ENCODE data around the gene ARRDC2. TPM values are rescaled to one million over a fixed set of nuclear protein-coding genes. Genes with fewer than 3 reads are reported as not detected.

ARRDC2 gene
- total and polyA plus RNA-seq, 4 donors: 2.7 to 32.3 (median 6.5) TPM

- 49% methylated on average over 21 of the region's 21 CpGs for WGBS
- no peaks in the 10 kb centered on the region for H3K9me3 ChIP-seq (ENCODE audit: control insufficient read depth in 4 of 4, low read length in 3 of 4)
- H3K4me1 ChIP-seq (ENCODE audit: control insufficient read depth in 4 of 4, insufficient read depth in 4 of 4, low read length in 3 of 4): peaks cover 6 to 26% (median 14%) of the 10 kb centered on the region in 4 donors
- H3K27me3 ChIP-seq (ENCODE audit: control insufficient read depth in 4 of 4, insufficient read depth in 4 of 4, low read length in 3 of 4): no peaks in the 10 kb centered on the region
- peak overlapping the region in 1 of 2 donors; percentile 8 for H3K9ac ChIP-seq (ENCODE audit: low read depth in 1 of 2, low read length in 2 of 2)
- peak overlapping the region; percentile 63 to 78 for H3K27ac ChIP-seq (ENCODE audit: low read depth in 1 of 2, low read length in 2 of 2)
- TF ChIP-seq SP1 (IDR thresholded peaks at IDR 0.05) (peak; percentile 25), JUND (IDR thresholded peaks at IDR 0.05) (peak; percentile 65 to 88), EGR1 (IDR thresholded peaks at IDR 0.05; ENCODE audit: low read depth in 2 of 2) (no peak), FOXA2 (IDR thresholded peaks at IDR 0.05) (no peak), YY1 (IDR thresholded peaks at IDR 0.05) (peak; percentile 57), GABPA (IDR thresholded peaks at IDR 0.05 in 1 of 2, conservative IDR thresholded peaks at IDR 0.05 in 1 of 2) (no peak), TAF1 (conservative IDR thresholded peaks at IDR 0.05) (no peak), HNF4A (conservative IDR thresholded peaks at IDR 0.05) (no peak), RAD21 (IDR thresholded peaks at IDR 0.05) (no peak), ZBTB33 (IDR thresholded peaks at IDR 0.05) (no peak), CTCF (IDR thresholded peaks at IDR 0.05; ENCODE audit: low read depth, low read length, missing input control) (no peak), REST (IDR thresholded peaks at IDR 0.05) (no peak), NR2F2 (IDR thresholded peaks at IDR 0.05) (peak; percentile 33), FOXA1 (IDR thresholded peaks at IDR 0.05) (no peak), HNF4G (IDR thresholded peaks at IDR 0.05) (no peak), RXRA (IDR thresholded peaks at IDR 0.05) (no peak), MAX (IDR thresholded peaks at IDR 0.05) (no peak)
- TF ChIP-seq, protein P1, sequence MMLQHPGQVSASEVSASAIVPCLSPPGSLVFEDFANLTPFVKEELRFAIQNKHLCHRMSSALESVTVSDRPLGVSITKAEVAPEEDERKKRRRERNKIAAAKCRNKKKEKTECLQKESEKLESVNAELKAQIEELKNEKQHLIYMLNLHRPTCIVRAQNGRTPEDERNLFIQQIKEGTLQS (IDR thresholded peaks at IDR 0.05): no peak
- H3K4me3 ChIP-seq (ENCODE audit: low read depth in 1 of 3, low read length in 3 of 3): peak overlapping the region in 1 of 3 donors; percentile 11
- DNase-seq (ENCODE audit: low spot score): no peak
- no peaks in the 10 kb centered on the region for H3K36me3 ChIP-seq (ENCODE audit: control insufficient read depth in 4 of 4, insufficient read depth in 3 of 4, low read depth in 1 of 4, low read length in 3 of 4)
Measured at GRCh38 chr19:18021121-18021755, 13.3 kb downstream of the ARRDC2 start.
